Coronary artery (tissue), 2 donors: ENCODE results near the gene AKAP3.

ENCODE experiments used
- DNase-seq: peaks from one replicate; pipeline ENCODE4 v3.0.0-alpha.2; 2017; ENCODE audit warnings: low spot score
- H3K27ac ChIP-seq, 2 donors: fragments of 200-600 bp; sonication (generic); one replicate each; pipeline ENCODE4 v1.5.1; 2016 to 2019
- H3K4me3 ChIP-seq: fragments of 200-600 bp; sonication (generic); 2 replicates; pipeline ENCODE4 v1.5.1; 2016; ENCODE audit warnings: mild to moderate bottlenecking, moderate library complexity
- TF ChIP-seq, protein P1 (sequence below): fragments of 200-600 bp; sonication (generic); IDR thresholded peaks from one replicate; pipeline ENCODE4 v1.5.1; 2019; ENCODE audit warnings: antibody characterized with exemption

The AKAP3 gene

DNA sequence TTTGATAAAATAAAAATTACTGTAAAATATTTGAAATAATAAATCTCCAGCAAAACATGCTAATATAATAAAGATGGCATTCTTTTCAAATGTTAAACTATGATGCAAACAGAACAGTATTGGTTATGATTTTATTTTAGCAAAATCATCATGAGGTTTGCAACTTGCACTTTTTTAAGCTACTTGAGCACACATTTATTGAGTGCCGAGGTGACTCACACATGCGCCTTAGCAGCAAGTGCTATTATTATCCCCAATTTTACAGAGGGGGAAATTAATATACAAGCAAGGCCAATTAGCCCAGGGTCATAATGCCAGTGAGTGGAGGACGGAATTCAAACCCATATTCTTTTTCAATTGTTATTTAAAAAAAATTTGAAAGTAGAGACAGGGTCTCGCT, 79.6 kb downstream of the AKAP3 start:
- Histone ChIP-seq H3K27ac (no peak overlapping the region), H3K4me3 (no peak overlapping the region)
- no peak for DNase-seq
- TF ChIP-seq, protein P1, sequence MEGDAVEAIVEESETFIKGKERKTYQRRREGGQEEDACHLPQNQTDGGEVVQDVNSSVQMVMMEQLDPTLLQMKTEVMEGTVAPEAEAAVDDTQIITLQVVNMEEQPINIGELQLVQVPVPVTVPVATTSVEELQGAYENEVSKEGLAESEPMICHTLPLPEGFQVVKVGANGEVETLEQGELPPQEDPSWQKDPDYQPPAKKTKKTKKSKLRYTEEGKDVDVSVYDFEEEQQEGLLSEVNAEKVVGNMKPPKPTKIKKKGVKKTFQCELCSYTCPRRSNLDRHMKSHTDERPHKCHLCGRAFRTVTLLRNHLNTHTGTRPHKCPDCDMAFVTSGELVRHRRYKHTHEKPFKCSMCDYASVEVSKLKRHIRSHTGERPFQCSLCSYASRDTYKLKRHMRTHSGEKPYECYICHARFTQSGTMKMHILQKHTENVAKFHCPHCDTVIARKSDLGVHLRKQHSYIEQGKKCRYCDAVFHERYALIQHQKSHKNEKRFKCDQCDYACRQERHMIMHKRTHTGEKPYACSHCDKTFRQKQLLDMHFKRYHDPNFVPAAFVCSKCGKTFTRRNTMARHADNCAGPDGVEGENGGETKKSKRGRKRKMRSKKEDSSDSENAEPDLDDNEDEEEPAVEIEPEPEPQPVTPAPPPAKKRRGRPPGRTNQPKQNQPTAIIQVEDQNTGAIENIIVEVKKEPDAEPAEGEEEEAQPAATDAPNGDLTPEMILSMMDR = no peak

DNA sequence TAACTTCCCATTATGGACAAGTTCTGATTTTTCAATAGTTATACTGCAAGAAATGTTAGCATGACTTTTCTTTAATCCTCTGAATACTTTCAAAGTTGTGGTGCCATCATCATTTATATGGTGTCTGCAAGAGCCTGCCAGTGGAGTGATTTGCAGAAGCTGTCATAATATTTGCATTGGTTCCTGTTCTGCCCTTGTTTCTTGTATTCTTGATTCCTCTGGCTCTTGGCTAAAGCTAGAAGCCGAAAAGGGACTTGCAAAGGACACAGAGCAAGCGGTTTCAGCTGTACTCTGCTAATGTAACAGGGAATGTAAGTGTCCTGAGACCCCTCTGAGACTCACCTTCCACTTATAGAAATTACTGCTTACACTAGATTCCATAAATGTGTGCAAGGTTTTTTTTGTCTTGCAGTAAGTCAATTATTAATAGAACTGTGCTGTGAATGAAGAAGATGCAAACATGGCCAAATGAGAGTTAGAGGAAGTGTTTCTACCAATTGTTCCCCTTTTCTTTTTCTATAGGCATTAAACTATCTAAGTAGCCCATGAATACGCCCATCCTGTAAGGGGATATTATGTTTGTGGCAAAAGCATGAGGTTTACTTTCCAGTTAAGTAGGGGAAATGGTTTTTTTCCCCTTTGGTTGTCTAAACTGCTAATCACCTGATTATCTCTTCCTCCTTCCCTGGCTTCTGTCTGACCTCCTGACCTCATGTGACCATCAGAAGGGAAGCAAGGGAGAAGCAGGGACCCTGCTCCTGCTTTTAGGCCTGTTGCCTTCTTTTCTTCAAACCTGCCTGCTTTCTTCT, 81.6 kb downstream of the AKAP3 start:
- no peak for DNase-seq
- Histone ChIP-seq H3K4me3 (no peak overlapping the region), H3K27ac (peak overlapping the region; percentile 14 to 32)
- TF ChIP-seq, protein P1 = no peak

DNA sequence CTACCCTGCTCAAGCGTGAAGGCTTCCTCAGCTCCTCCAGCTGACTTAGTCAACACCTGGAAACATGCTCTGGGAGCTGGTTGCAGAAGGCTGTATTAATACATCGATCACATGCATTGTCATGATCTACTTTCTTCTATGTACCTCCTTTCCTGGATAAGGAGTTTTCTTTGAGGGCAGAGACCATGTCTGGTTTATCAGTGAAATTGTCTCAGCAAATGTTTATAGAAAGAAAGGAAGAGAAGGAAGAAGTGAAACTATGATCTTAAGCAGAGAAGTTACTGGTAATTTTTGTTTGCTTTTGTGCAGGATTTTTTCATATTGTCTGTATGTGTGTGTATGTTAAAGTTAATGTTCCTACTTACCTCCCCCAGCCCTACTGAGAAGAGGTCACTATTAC, 82.4 kb downstream of the AKAP3 start:
- no peak overlapping the region for H3K27ac ChIP-seq
- DNase-seq = no peak
- no peak overlapping the region for H3K4me3 ChIP-seq
- TF ChIP-seq, protein P1 = no peak
